HG02870 (cell line): ENCODE data around the gene SLC25A48.
A peak's percentile ranks its signal among the peaks of the same experiment; 100 is the strongest.
"Not testable (repeated sequence)": the region's sequence is repeated elsewhere in the genome, so short reads cannot be mapped to it uniquely, and the experiment has no call there.

Experiments used
- ATAC-seq: cut with Tn5 transposase; IDR thresholded peaks from one replicate; pipeline ENCODE4 v1.9.1; 2021; ENCODE audit warnings: mild to moderate bottlenecking, moderate library complexity; ENCODE audit not compliant: unreplicated experiment

SLC25A48 gene

GRCh38 chr5:135829681-135830383 is 4.6 kb upstream of the SLC25A48 start:
- ATAC-seq: no peak

GRCh38 chr5:135830384-135830700 is 4.1 kb upstream of the SLC25A48 start:
- no peak for ATAC-seq

- ATAC-seq: no peak
Measured at GRCh38 chr5:135830876-135831275, 3.6 kb upstream of the SLC25A48 start.

GRCh38 chr5:135831439-135831838 is 3.0 kb upstream of the SLC25A48 start:
- ATAC-seq: no peak

GRCh38 chr5:135831851-135832555 is 2.5 kb upstream of the SLC25A48 start:
- no peak for ATAC-seq

GRCh38 chr5:135832941-135833920 is 1.2 kb upstream of the SLC25A48 start:
- ATAC-seq: no peak

- peak; percentile 84 for ATAC-seq
Measured at GRCh38 chr5:135833961-135834638, 363 bp upstream of the SLC25A48 start.

- no peak for ATAC-seq
Measured at GRCh38 chr5:135835766-135836165, 1.3 kb downstream of the SLC25A48 start.

GRCh38 chr5:135838395-135838794 is 3.9 kb downstream of the SLC25A48 start:
- not testable (repeated sequence) for ATAC-seq

- ATAC-seq: no peak
Measured at GRCh38 chr5:135839566-135839965, 5.1 kb downstream of the SLC25A48 start.

GRCh38 chr5:135840959-135841358 is 6.5 kb downstream of the SLC25A48 start:
- no peak for ATAC-seq

- ATAC-seq: no peak
Measured at GRCh38 chr5:135842737-135843136, 8.3 kb downstream of the SLC25A48 start.

- ATAC-seq: no peak
Measured at GRCh38 chr5:135843571-135844337, 9.3 kb downstream of the SLC25A48 start.

GRCh38 chr5:135846311-135846710 is 11.8 kb downstream of the SLC25A48 start:
- no peak for ATAC-seq

- no peak for ATAC-seq
Measured at GRCh38 chr5:135847976-135848375, 13.5 kb downstream of the SLC25A48 start.

- no peak for ATAC-seq
Measured at GRCh38 chr5:135850231-135850630, 15.8 kb downstream of the SLC25A48 start.

GRCh38 chr5:135850671-135851070 is 16.2 kb downstream of the SLC25A48 start:
- no peak for ATAC-seq

- ATAC-seq: no peak
Measured at GRCh38 chr5:135851186-135851914, 16.9 kb downstream of the SLC25A48 start.
